OCI-LY3 (cell line): ENCODE measurements around the gene SLC39A5.

ENCODE experiments used
- H2AFZ ChIP-seq: fragments of 200-600, 300-600 bp; shearing (Covaris generic); 2 replicates; pipeline ENCODE4 v1.6.0; 2014; ENCODE audit warnings: antibody characterized with exemption, low read depth, low read length
- H3K27ac ChIP-seq: fragments of 200-600, 300-600 bp; sonication (generic); 2 replicates; pipeline ENCODE4 v1.5.1; 2014; ENCODE audit warnings: mild to moderate bottlenecking, low read length, moderate library complexity, mixed read lengths
- H3K27me3 ChIP-seq: fragments of 200-600, 300-600 bp; sonication (generic); 2 replicates; pipeline ENCODE4 v1.6.1; 2014; ENCODE audit warnings: low read depth, low read length, mixed read lengths
- H3K36me3 ChIP-seq: fragments of 200-600, 300-600 bp; sonication (generic); replicated peaks from 2 replicates; pipeline ENCODE3; 2014; ENCODE audit warnings: low read depth, low read length, mixed read lengths
- H3K4me1 ChIP-seq: fragments of 300-600, 200-600 bp; sonication (generic); 2 replicates; pipeline ENCODE4 v1.6.1; 2014; ENCODE audit warnings: low read length, mixed read lengths
- H3K4me2 ChIP-seq: fragments of 200-600, 300-600 bp; sonication (generic); 2 replicates; pipeline ENCODE4 v1.6.1; 2014; ENCODE audit warnings: low read length, mixed read lengths
- H3K4me3 ChIP-seq: fragments of 300-600, 200-600 bp; sonication (generic); 2 replicates; pipeline ENCODE4 v1.5.1; 2014; ENCODE audit warnings: antibody characterized with exemption, mild to moderate bottlenecking, low read length, moderate library complexity
- H3K79me2 ChIP-seq: fragments of 300-600, 200-600 bp; shearing (Covaris generic); 2 replicates; pipeline ENCODE4 v1.6.1; 2014; ENCODE audit warnings: mild to moderate bottlenecking, low read length, mixed read lengths
- H3K9ac ChIP-seq: fragments of 300-600, 200-600 bp; shearing (Covaris generic); 2 replicates; pipeline ENCODE4 v1.6.0; 2014; ENCODE audit warnings: mild to moderate bottlenecking, low read length, moderate library complexity
- H3K9me3 ChIP-seq: fragments of 200-600, 300-600 bp; shearing (Covaris generic); 2 replicates; pipeline ENCODE4 v1.6.1; 2014; ENCODE audit warnings: low read length, mixed read lengths; ENCODE audit not compliant: insufficient read depth
- H4K20me1 ChIP-seq: fragments of 200-600, 300-600 bp; sonication (generic); 2 replicates; pipeline ENCODE4 v1.6.1; 2016; ENCODE audit warnings: low read length, mixed read lengths; ENCODE audit not compliant: insufficient read depth
- CTCF ChIP-seq: fragments of 200-600, 300-600 bp; sonication (generic); IDR thresholded peaks from 2 replicates; pipeline ENCODE4 v1.5.1; 2014; ENCODE audit warnings: antibody characterized with exemption, low read length, low read depth
- EZH2phosphoT487 ChIP-seq: fragments of 200-600 bp; shearing (Covaris generic); IDR thresholded peaks from 2 replicates; pipeline ENCODE4 v1.6.1; 2018; ENCODE audit warnings: antibody characterized with exemption, mixed run types, low read depth

Gene SLC39A5

GRCh38 chr12:56216461-56216860 is 13.4 kb upstream of the SLC39A5 start:
- Histone ChIP-seq H3K9ac (no peak overlapping the region), H4K20me1 (peaks cover 5% of the 10 kb centered on the region; the same call in 1 of the 2 replicates), H3K27me3 (no peaks in the 10 kb centered on the region), H3K79me2 (peaks cover 18% of the 10 kb centered on the region), H3K4me2 (no peak overlapping the region), H3K9me3 (no peaks in the 10 kb centered on the region), H3K4me1 (peaks cover 8% of the 10 kb centered on the region; the same call in 1 of the 2 replicates), H3K36me3 (peaks cover 29% of the 10 kb centered on the region), H3K4me3 (no peak overlapping the region), H2AFZ (no peak overlapping the region), H3K27ac (no peak overlapping the region)
- TF ChIP-seq EZH2phosphoT487, result no peak
- TF ChIP-seq CTCF, result no peak

- Histone ChIP-seq H3K4me3 (no peak overlapping the region), H3K9me3 (no peaks in the 10 kb centered on the region), H3K79me2 (peaks cover 32% of the 10 kb centered on the region), H4K20me1 (peaks cover 5% of the 10 kb centered on the region; the same call in 1 of the 2 replicates), H2AFZ (no peak overlapping the region), H3K36me3 (peaks cover 11% of the 10 kb centered on the region), H3K4me1 (peaks cover 18% of the 10 kb centered on the region), H3K27me3 (no peaks in the 10 kb centered on the region), H3K9ac (no peak overlapping the region), H3K27ac (no peak overlapping the region), H3K4me2 (no peak overlapping the region)
- TF ChIP-seq CTCF (no peak), EZH2phosphoT487 (no peak)
These were observed 10.0 kb upstream of the SLC39A5 start for GRCh38 chr12:56219840-56220239.

GRCh38 chr12:56220611-56221231 is 9.1 kb upstream of the SLC39A5 start:
- no peak for TF ChIP-seq EZH2phosphoT487
- TF ChIP-seq CTCF, result no peak
- H3K79me2 ChIP-seq, result peaks cover 37% of the 10 kb centered on the region
- peak overlapping the region; percentile 73 for H3K27ac ChIP-seq
- H3K4me1 ChIP-seq, result peaks cover 26% of the 10 kb centered on the region
- no peaks in the 10 kb centered on the region for H3K27me3 ChIP-seq
- peaks cover 5% of the 10 kb centered on the region; the same call in 1 of the 2 replicates for H4K20me1 ChIP-seq
- H3K4me3 ChIP-seq, result peak overlapping the region; percentile 89
- H3K36me3 ChIP-seq, result peaks cover 7% of the 10 kb centered on the region
- H3K4me2 ChIP-seq, result peak overlapping the region; percentile 91
- no peaks in the 10 kb centered on the region for H3K9me3 ChIP-seq
- H2AFZ ChIP-seq, result no peak overlapping the region
- H3K9ac ChIP-seq, result peak overlapping the region; percentile 89

GRCh38 chr12:56221232-56221756 is 8.6 kb upstream of the SLC39A5 start:
- Histone ChIP-seq H2AFZ (peak overlapping the region; percentile 77), H3K79me2 (peaks cover 37% of the 10 kb centered on the region), H3K9me3 (no peaks in the 10 kb centered on the region), H3K27ac (peak overlapping the region; percentile 73), H3K27me3 (no peaks in the 10 kb centered on the region), H3K4me1 (peaks cover 26% of the 10 kb centered on the region), H4K20me1 (peaks cover 5% of the 10 kb centered on the region; the same call in 1 of the 2 replicates), H3K4me2 (peak overlapping the region; percentile 91), H3K36me3 (peaks cover 3% of the 10 kb centered on the region), H3K9ac (peak overlapping the region; percentile 89), H3K4me3 (peak overlapping the region; percentile 89)
- no peak for TF ChIP-seq EZH2phosphoT487
- TF ChIP-seq CTCF, result no peak
